NT2/D1 (cell line): Measurements from ENCODE around the gene MRPL14.

Source experiments
- DNase-seq: peaks from one replicate; pipeline ENCODE4 v3.0.0-alpha.2; 2011; ENCODE audit warnings: low read depth, low spot score
- H3K27me3 ChIP-seq: 2 replicates; pipeline ENCODE4 v1.6.0; 2011; ENCODE audit warnings: mild to moderate bottlenecking; ENCODE audit not compliant: insufficient read length, insufficient read depth
- H3K36me3 ChIP-seq: 2 replicates; pipeline ENCODE4 v1.6.1; 2011; ENCODE audit warnings: mild to moderate bottlenecking, low read length, mixed read lengths; ENCODE audit not compliant: insufficient read depth, insufficient read length
- H3K4me1 ChIP-seq: 2 replicates; pipeline ENCODE4 v1.5.1; 2011; ENCODE audit not compliant: insufficient read depth, insufficient read length
- H3K4me3 ChIP-seq: 2 replicates; pipeline ENCODE4 v1.5.1; 2011; ENCODE audit warnings: low read depth; ENCODE audit not compliant: insufficient read length
- H3K9ac ChIP-seq: 2 replicates; pipeline ENCODE4 v1.6.0; 2011; ENCODE audit warnings: low read depth; ENCODE audit not compliant: insufficient read length
- H3K9me3 ChIP-seq: 2 replicates; pipeline ENCODE4 v1.5.1; 2011; ENCODE audit warnings: mild to moderate bottlenecking, low read length; ENCODE audit not compliant: insufficient read depth
- SUZ12 ChIP-seq: IDR thresholded peaks from 2 replicates; pipeline ENCODE4 v1.6.1; 2011; ENCODE audit not compliant: insufficient read length, insufficient read depth; ENCODE audit errors: extremely low read depth
- YY1 ChIP-seq: IDR thresholded peaks from 2 replicates; pipeline ENCODE4 v1.6.1; 2011; ENCODE audit not compliant: insufficient read length, insufficient read depth
- ZNF274 ChIP-seq: IDR thresholded peaks from 2 replicates; pipeline ENCODE4 v1.6.1; 2011; ENCODE audit warnings: mild to moderate bottlenecking, low read depth, low read length

Gene MRPL14

DNA sequence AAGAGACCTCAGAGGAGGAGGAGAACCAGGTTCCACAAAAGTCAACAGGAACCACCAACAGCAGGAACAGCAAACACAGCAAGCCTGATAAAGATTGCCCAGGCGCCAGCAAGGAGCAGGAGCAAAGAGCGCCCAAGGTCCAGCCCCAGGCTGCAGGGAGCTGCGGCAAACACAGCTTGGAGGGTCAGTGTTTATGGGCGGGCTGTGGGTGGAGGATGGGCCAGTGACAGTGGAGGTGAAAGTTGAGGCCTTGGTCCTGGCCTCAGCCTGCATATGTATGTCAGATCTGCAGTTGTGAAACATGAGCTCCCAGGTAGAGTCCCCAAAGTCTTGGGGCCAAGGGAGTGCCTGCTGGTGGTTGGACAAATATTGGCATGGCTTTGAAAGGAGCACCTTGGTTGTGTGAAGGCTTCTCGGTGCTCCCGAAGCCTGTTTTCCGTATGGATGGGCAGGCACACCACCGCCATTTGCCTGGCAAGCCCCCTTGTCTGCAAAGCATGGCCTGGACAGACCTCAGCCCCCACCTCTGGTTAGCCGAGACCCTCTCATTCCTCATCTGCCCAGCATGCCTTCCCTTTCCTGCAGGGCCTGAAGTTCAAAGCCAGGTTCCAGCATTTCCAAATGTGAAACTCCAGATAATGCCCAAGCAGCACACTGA, 29.4 kb upstream of the MRPL14 start:
- Histone ChIP-seq H3K9me3 (no peaks in the 10 kb centered on the region), H3K4me1 (peaks cover 17% of the 10 kb centered on the region)
- TF ChIP-seq SUZ12 (no peak), ZNF274 (no peak), YY1 (no peak)

DNA sequence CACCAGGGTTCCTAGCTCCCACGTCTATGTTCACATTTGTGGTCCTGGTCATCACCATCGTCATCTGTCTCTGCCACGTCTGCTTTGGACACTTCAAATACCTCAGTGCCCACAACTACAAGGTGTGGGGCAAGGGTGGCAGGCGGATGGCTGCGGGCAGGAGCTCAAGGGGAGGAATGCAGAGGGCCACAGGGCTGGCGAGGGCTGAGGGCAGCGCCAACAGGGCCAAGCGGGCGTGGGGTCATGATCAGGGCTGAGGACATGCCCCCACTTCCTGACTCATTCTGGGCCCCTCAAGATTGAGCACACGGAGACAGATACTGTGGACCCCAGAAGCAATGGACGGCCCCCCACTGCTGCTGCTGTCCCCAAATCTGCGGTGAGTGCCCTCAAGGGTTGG, 26.8 kb upstream of the MRPL14 start:
- Histone ChIP-seq H3K27me3 (peaks cover 3% of the 10 kb centered on the region), H3K4me3 (no peak overlapping the region), H3K9ac (peak overlapping the region; percentile 21), H3K4me1 (peaks cover 18% of the 10 kb centered on the region), H3K36me3 (peaks cover 11% of the 10 kb centered on the region), H3K9me3 (no peaks in the 10 kb centered on the region)
- TF ChIP-seq YY1 = no peak
- TF ChIP-seq ZNF274 = no peak
- TF ChIP-seq SUZ12 = no peak
- DNase-seq = no peak

More for the DNA sequence above, 29.4 kb upstream of the MRPL14 start:
- peaks cover under 1% of the 10 kb centered on the region for H3K27me3 ChIP-seq
- H3K9ac ChIP-seq = no peak overlapping the region
- no peak overlapping the region for H3K4me3 ChIP-seq
- DNase-seq = no peak
- H3K36me3 ChIP-seq = peaks cover 3% of the 10 kb centered on the region

DNA sequence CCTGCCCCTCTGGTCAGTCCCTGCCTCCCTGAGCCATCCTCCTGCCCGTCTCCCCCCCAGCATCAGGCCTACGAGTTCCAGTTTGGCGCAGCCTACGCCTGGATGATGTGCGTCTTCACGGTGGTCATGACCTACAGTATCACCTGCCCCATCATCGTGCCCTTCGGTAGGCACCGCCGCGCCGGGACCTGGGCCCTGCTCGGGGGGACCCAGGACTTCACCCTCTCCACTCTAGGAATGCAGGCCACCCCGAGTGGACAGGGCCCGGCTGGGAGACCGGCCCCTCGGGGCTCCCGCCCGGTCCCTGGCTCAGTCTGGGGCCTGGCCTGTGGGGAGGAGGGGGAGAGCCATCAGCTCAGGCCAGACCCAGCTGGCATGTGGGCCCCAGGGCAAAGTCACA, 25.3 kb upstream of the MRPL14 start:
- Histone ChIP-seq H3K27me3 (peaks cover 3% of the 10 kb centered on the region), H3K9ac (no peak overlapping the region), H3K9me3 (no peaks in the 10 kb centered on the region), H3K36me3 (peaks cover 23% of the 10 kb centered on the region), H3K4me3 (no peak overlapping the region), H3K4me1 (peaks cover 14% of the 10 kb centered on the region)
- TF ChIP-seq YY1 (no peak), ZNF274 (no peak), SUZ12 (no peak)
- no peak for DNase-seq

DNA sequence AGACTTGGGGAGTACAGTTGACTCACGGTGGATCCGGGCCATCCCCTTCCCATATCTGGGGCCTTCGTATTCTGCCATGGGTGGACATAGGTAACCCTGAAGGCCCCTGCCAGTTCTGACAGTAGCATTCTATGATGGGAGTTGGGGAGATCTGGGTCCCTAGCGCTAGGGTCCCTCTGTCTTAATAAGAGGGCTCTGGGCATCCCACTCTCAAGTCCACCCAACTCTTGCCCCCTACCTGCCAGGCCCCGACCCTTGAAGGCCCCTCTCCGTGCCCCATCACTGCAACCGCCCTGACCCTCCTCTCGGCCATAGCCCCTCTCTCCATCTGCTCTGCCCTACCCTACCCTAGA, 24.8 kb upstream of the MRPL14 start:
- Histone ChIP-seq H3K36me3 (peaks cover 28% of the 10 kb centered on the region), H3K4me3 (no peak overlapping the region), H3K9me3 (no peaks in the 10 kb centered on the region), H3K9ac (no peak overlapping the region), H3K4me1 (peaks cover 14% of the 10 kb centered on the region), H3K27me3 (peaks cover 3% of the 10 kb centered on the region)
- DNase-seq = no peak
- TF ChIP-seq SUZ12 = no peak
- no peak for TF ChIP-seq ZNF274
- TF ChIP-seq YY1 = no peak

DNA sequence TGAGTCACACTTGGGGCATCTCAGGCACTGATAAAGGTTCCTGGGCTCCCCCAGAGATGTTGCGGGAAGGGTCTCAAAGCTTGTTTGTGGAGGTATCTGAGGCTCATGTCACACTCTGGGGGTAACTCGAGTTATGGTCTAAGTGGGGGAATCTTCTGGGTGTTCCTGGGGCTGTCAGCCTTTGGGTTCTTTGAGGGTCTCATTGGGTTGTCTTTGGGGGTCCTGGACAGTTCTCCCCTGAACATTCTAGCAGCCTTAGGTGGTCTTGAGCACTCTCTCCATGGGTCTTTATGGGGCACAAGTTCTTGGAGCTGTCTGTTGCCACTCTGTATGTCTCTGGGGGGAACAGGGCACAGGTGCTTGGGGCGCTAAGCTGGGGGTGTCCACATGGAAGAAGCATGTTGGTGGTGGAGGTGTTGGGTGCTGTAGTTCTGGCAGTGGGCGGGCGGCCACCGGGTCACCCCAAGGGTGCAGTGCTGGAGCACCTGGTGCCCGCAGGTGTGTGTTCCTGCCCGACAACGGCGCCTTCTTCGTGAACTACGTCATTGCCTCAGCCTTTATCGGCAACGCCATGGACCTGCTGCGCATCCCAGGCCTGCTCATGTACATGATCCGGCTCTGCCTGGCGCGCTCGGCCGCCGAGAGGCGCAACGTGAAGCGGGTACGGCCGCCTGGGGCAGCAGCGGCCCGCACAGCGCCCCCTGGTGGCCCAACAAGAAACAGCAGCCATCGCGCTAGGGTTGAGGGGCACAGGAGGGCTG, 24.3 kb upstream of the MRPL14 start:
- Histone ChIP-seq H3K9me3 (no peaks in the 10 kb centered on the region), H3K4me3 (no peak overlapping the region), H3K9ac (no peak overlapping the region), H3K36me3 (peaks cover 30% of the 10 kb centered on the region), H3K27me3 (peaks cover 3% of the 10 kb centered on the region), H3K4me1 (peaks cover 8% of the 10 kb centered on the region)
- DNase-seq = no peak
- TF ChIP-seq ZNF274 = no peak
- TF ChIP-seq YY1 = no peak
- no peak for TF ChIP-seq SUZ12

DNA sequence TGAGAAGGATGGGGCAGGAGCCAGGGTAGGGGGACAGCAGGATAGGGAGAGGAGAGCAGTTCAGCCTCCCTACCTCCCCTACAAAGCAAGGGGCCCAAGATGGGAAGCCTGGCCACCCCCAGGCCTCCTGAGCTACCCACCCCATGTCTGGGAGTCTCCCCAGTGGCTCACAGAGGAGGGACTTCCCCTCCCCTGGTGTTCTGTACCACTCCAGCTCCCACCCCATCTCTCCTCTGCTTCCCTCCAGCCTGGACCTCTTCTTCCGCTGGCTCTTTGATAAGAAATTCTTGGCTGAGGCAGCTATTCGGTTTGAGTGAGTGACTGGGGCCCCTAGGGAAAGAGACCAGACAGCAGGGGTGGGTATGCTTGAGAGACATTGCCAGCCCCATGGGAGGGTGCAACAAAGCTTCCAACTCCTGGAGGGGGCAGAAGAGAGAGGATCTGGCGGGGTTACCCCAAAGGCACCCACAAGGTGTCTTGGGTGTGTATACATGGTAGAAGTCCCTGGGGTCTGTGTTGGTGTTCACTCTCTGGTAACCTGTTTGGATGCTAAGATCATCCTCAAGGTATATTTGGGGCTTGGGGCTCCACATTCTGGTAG, 23.2 kb upstream of the MRPL14 start:
- peaks cover 5% of the 10 kb centered on the region for H3K4me1 ChIP-seq
- H3K27me3 ChIP-seq = peaks cover 3% of the 10 kb centered on the region
- H3K36me3 ChIP-seq = peaks cover 33% of the 10 kb centered on the region
- H3K9me3 ChIP-seq = no peaks in the 10 kb centered on the region
- no peak for TF ChIP-seq ZNF274
- TF ChIP-seq SUZ12 = no peak
- TF ChIP-seq YY1 = no peak
- DNase-seq = no peak
- no peak overlapping the region for H3K9ac ChIP-seq
- H3K4me3 ChIP-seq = peak overlapping the region; percentile 4
